Caco-2 (cell line): ENCODE data around the gene SEPTIN10. TPM values are rescaled to one million over a fixed set of nuclear protein-coding genes. Genes with fewer than 3 reads are reported as not detected.

Experiments used
- BruUV-seq: library from RNA; stranded (reverse); fragments of 400-500 nt; replicated peaks from 2 replicates; lab custom pipeline; 2021; lab: Mats Ljungman, UMichigan
- CTCF ChIA-PET: fragments of 300-600 bp; sonication (Branson Sonifier 250); formaldehyde crosslinking; loops from one replicate; lab custom pipeline; 2022; ENCODE audit warnings: antibody characterized with exemption; lab: Charles Lee
- POLR2A ChIA-PET: fragments of 300-600 bp; sonication (Branson Sonifier 250); formaldehyde crosslinking; loops from one replicate; lab custom pipeline; 2022; ENCODE audit warnings: antibody characterized with exemption; lab: Charles Lee
- DNase-seq, 2 experiments: peaks; one replicate each; pipeline versions ENCODE4 v3.0.0 to v3.0.0-alpha.2; 2020 to 2022
- H3K27me3 ChIP-seq: replicated peaks from 2 replicates; pipeline ENCODE4 v1.6.0; 2011; ENCODE audit warnings: low read length; ENCODE audit not compliant: control insufficient read depth, insufficient read depth
- H3K36me3 ChIP-seq: 2 replicates; pipeline ENCODE4 v1.5.1; 2011; ENCODE audit warnings: low read length; ENCODE audit not compliant: control insufficient read depth, insufficient read depth
- H3K4me1 ChIP-seq: fragments of 250-450 bp; sonication (Bioruptor Pico); 2 replicates; pipeline ENCODE4 v1.5.1; 2020; ENCODE audit warnings: mild to moderate bottlenecking
- H3K4me3 ChIP-seq: 2 replicates; pipeline ENCODE4 v1.5.1; 2011; ENCODE audit warnings: low read depth, mild to moderate bottlenecking, control low read depth, low read length
- H3K9me3 ChIP-seq: fragments of 250-450 bp; sonication (Bioruptor Pico); 2 replicates; pipeline ENCODE4 v1.5.1; 2020; ENCODE audit warnings: mild to moderate bottlenecking, moderate library complexity
- H3K27ac Mint-ChIP-seq: one replicate; pipeline ENCODE4 v1.8.0; 2022; ENCODE audit warnings: mixed read lengths; ENCODE audit not compliant: unreplicated experiment
- H3K27me3 Mint-ChIP-seq: one replicate; pipeline ENCODE4 v1.8.0; 2022; ENCODE audit warnings: mixed read lengths; ENCODE audit not compliant: insufficient read depth, unreplicated experiment
- H3K36me3 Mint-ChIP-seq: one replicate; pipeline ENCODE4 v1.8.0; 2022; ENCODE audit warnings: mild to moderate bottlenecking, mixed read lengths; ENCODE audit not compliant: insufficient read depth, unreplicated experiment
- H3K4me1 Mint-ChIP-seq: one replicate; pipeline ENCODE4 v1.8.0; 2022; ENCODE audit warnings: low read depth, mixed read lengths; ENCODE audit not compliant: unreplicated experiment
- H3K4me3 Mint-ChIP-seq: one replicate; pipeline ENCODE4 v1.8.0; 2022; ENCODE audit warnings: mild to moderate bottlenecking, moderate library complexity, mixed read lengths; ENCODE audit not compliant: unreplicated experiment
- H3K9me3 Mint-ChIP-seq: one replicate; pipeline ENCODE4 v1.8.0; 2022; ENCODE audit warnings: mixed read lengths; ENCODE audit not compliant: unreplicated experiment
- intact Hi-C: fragments of 100-400 bp; cut with micrococcal nuclease; formaldehyde crosslinking; loops from one replicate; pipeline ENCODE4 v1.10.0; 2022; ENCODE audit not compliant: unreplicated experiment
- total RNA-seq: library from RNA; stranded (reverse); gene quantifications from 2 replicates; pipeline ENCODE4 v1.2.3, GENCODE V29; 2022
- TF ChIP-seq, protein P1 (sequence below), 2 experiments: fragments of 200-600 bp in 1 of 2; IDR thresholded peaks; 1 replicate in 1 of 2; 2 replicates in 1 of 2; pipeline versions ENCODE4 v1.5.1 to v1.8.0; 2011 to 2022; ENCODE audit warnings: antibody characterized with exemption in 1 of 2, control low read depth in 1 of 2, inconsistent platforms in 1 of 2, low read depth in 1 of 2, low read length in 1 of 2, mild to moderate bottlenecking in 1 of 2, moderate library complexity in 1 of 2; ENCODE audit not compliant: insufficient read depth in 1 of 2, severe bottlenecking in 1 of 2, unreplicated experiment in 1 of 2

Gene SEPTIN10
- total RNA-seq, 1 experiment from 2014 or later: 83.7 TPM

GRCh38 chr2:109637749-109638570 lies 24.2 kb upstream of the SEPTIN10 start:
- H3K4me3 ChIP-seq: no peak overlapping the region
- no peaks in the 10 kb centered on the region for H3K36me3 ChIP-seq
- H3K27ac Mint-ChIP-seq: no peak overlapping the region
- H3K27me3 ChIP-seq: no peaks in the 10 kb centered on the region
- no peak for DNase-seq
- H3K4me1 ChIP-seq: peaks cover 18% of the 10 kb centered on the region
- peaks cover 15% of the 10 kb centered on the region for H3K4me1 Mint-ChIP-seq
- TF ChIP-seq, protein P1, sequence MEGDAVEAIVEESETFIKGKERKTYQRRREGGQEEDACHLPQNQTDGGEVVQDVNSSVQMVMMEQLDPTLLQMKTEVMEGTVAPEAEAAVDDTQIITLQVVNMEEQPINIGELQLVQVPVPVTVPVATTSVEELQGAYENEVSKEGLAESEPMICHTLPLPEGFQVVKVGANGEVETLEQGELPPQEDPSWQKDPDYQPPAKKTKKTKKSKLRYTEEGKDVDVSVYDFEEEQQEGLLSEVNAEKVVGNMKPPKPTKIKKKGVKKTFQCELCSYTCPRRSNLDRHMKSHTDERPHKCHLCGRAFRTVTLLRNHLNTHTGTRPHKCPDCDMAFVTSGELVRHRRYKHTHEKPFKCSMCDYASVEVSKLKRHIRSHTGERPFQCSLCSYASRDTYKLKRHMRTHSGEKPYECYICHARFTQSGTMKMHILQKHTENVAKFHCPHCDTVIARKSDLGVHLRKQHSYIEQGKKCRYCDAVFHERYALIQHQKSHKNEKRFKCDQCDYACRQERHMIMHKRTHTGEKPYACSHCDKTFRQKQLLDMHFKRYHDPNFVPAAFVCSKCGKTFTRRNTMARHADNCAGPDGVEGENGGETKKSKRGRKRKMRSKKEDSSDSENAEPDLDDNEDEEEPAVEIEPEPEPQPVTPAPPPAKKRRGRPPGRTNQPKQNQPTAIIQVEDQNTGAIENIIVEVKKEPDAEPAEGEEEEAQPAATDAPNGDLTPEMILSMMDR (IDR thresholded peaks at IDR 0.05; ENCODE audit: insufficient read depth in 1 of 2, low read depth in 1 of 2, low read length in 1 of 2, severe bottlenecking in 1 of 2, unreplicated experiment in 1 of 2): no peak
- CTCF ChIA-PET: no interaction called here
- H3K27me3 Mint-ChIP-seq: no peaks in the 10 kb centered on the region
- intact Hi-C loops: no loop called here
- H3K4me3 Mint-ChIP-seq: no peak overlapping the region
- no peaks in the 10 kb centered on the region for H3K36me3 Mint-ChIP-seq
- no peaks in the 10 kb centered on the region for H3K9me3 Mint-ChIP-seq
- no peaks in the 10 kb centered on the region for H3K9me3 ChIP-seq
- POLR2A ChIA-PET: no interaction called here
- no TSS peak for BruUV-seq

DNA sequence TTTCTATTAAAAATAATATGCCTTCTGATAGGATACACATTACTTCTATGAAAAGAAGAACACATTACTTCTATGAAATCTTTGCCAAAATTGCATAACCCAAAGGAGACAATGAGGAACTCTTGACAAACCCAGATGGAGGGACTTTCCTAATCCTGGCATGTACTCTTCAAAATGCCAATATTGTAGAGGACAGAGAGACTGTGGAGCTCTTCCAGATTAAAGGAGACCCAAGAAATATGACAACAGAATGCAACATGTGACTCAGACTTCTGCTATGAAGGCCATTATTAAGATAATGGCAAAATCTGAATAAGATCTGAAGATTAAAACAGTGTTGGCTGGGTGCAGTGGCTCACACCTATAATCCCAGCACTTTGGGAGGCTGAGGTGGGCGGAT lies 22.6 kb upstream of the SEPTIN10 start:
- DNase-seq: no peak
- H3K9me3 Mint-ChIP-seq: no peaks in the 10 kb centered on the region
- no peaks in the 10 kb centered on the region for H3K9me3 ChIP-seq
- H3K4me1 ChIP-seq: peaks cover 34% of the 10 kb centered on the region
- no peaks in the 10 kb centered on the region for H3K36me3 ChIP-seq
- CTCF ChIA-PET: no interaction called here
- H3K27me3 ChIP-seq: no peaks in the 10 kb centered on the region
- no peak overlapping the region for H3K4me3 Mint-ChIP-seq
- no peaks in the 10 kb centered on the region for H3K36me3 Mint-ChIP-seq
- intact Hi-C loops: no loop called here
- no TSS peak for BruUV-seq
- no peak overlapping the region for H3K4me3 ChIP-seq
- H3K27me3 Mint-ChIP-seq: no peaks in the 10 kb centered on the region
- TF ChIP-seq, protein P1 (IDR thresholded peaks at IDR 0.05; ENCODE audit: insufficient read depth in 1 of 2, low read depth in 1 of 2, low read length in 1 of 2, severe bottlenecking in 1 of 2, unreplicated experiment in 1 of 2): no peak
- POLR2A ChIA-PET: no interaction called here
- H3K4me1 Mint-ChIP-seq: peaks cover 26% of the 10 kb centered on the region
- no peak overlapping the region for H3K27ac Mint-ChIP-seq

DNA sequence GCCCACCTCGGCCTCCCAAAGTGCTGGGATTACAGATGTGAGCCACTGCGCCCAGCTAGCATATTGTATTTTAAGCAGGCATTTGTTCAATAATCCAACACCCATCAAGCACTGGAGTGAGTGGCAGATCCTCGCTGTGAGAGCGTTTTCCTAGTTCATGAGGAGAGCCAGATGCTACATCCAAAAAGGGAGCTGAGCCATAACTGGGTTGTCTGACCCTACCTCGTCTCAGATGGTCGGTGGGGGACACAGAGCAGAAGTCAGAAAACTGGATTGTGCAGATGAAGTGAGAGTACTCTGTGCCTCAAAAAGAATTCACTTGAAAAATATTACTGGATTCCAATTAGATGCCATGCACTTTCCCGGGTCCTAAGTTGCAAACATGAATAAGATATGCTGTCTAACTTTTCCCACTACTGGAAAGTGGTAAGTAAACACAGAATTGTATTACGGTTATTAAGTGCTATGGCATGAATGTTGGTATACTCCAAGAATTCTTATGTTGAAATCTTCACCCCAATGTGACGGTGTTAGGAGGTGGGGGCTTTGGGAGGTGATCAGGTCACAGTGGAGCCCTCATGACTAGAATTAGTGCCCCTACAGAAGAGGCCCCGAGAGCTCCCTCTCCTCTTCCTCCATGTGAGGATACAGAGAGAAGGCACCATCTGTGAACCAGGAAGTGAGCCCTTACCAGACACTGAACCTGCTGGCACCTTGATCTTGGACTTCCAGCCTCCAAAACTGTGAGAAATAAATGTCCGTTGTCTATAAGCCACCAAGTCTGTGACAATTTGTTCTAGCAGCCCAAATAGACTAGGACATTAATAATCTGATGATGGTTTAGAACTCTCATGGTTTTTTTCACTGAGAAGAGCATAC lies 21.9 kb upstream of the SEPTIN10 start:
- CTCF ChIA-PET: no interaction called here
- no peaks in the 10 kb centered on the region for H3K36me3 Mint-ChIP-seq
- no TSS peak for BruUV-seq

More for the DNA sequence above, 21.9 kb upstream of the SEPTIN10 start:
- intact Hi-C loops: no loop called here
- Mint-ChIP-seq H3K27ac (no peak overlapping the region), H3K4me1 (peaks cover 27% of the 10 kb centered on the region), H3K9me3 (no peaks in the 10 kb centered on the region), H3K27me3 (no peaks in the 10 kb centered on the region), H3K4me3 (no peak overlapping the region)
- TF ChIP-seq, protein P1 (IDR thresholded peaks at IDR 0.05; ENCODE audit: insufficient read depth in 1 of 2, low read depth in 1 of 2, low read length in 1 of 2, severe bottlenecking in 1 of 2, unreplicated experiment in 1 of 2): no peak
- H3K27me3 ChIP-seq: no peaks in the 10 kb centered on the region
- H3K4me3 ChIP-seq: no peak overlapping the region
- no peaks in the 10 kb centered on the region for H3K9me3 ChIP-seq
- POLR2A ChIA-PET: no interaction called here
- H3K36me3 ChIP-seq: no peaks in the 10 kb centered on the region
- no peak for DNase-seq
- H3K4me1 ChIP-seq: peaks cover 41% of the 10 kb centered on the region
